LNCAP (cell line): ENCODE data around the gene APOL6.

Experiments
- CTCF ChIP-seq: fragments of 450-650 bp; IDR thresholded peaks from 2 replicates; pipeline ENCODE4 v1.5.1; 2017; ENCODE audit warnings: mild to moderate bottlenecking

Gene APOL6

GRCh38 chr22:35611891-35612576 is 36.2 kb upstream of the APOL6 start:
- no peak for TF ChIP-seq CTCF

GRCh38 chr22:35612903-35613302 is 35.3 kb upstream of the APOL6 start:
- no peak for TF ChIP-seq CTCF

GRCh38 chr22:35614404-35614803 is 33.8 kb upstream of the APOL6 start:
- TF ChIP-seq CTCF: no peak

- TF ChIP-seq CTCF: no peak
Measured at GRCh38 chr22:35615156-35615555, 33.1 kb upstream of the APOL6 start.

- TF ChIP-seq CTCF: no peak
Measured at GRCh38 chr22:35616043-35616442, 32.2 kb upstream of the APOL6 start.

- no peak for TF ChIP-seq CTCF
Measured at GRCh38 chr22:35617137-35617755, 31.0 kb upstream of the APOL6 start, which contains the start of gene MB. MB (minus strand) TSS chr22:35617329; CDS start chr22:35617257, 72 bp downstream.

- TF ChIP-seq CTCF: no peak
Measured at GRCh38 chr22:35618427-35619223, 29.6 kb upstream of the APOL6 start.
